AG09319 (cell line): ENCODE measurements around the gene ACTRT2.

Experiments used
- DNase-seq: peaks from one replicate; pipeline ENCODE4 v3.0.0-alpha.2; 2010; ENCODE audit warnings: low read depth; ENCODE audit errors: extremely low read depth
- CTCF ChIP-seq: IDR thresholded peaks from 2 replicates; pipeline ENCODE4 v1.5.1; 2011; ENCODE audit warnings: low read depth, mild to moderate bottlenecking, inconsistent platforms, low read length, moderate library complexity

Gene ACTRT2

GRCh38 chr1:3020263-3020909 lies 881 bp upstream of the ACTRT2 start:
- no peak for DNase-seq
- no peak for TF ChIP-seq CTCF

- DNase-seq: no peak
- TF ChIP-seq CTCF: no peak
Observed at GRCh38 chr1:3021801-3022401, 634 bp downstream of the ACTRT2 start.

- no peak for TF ChIP-seq CTCF
- no peak for DNase-seq
Observed at GRCh38 chr1:3022511-3022973, 1.3 kb downstream of the ACTRT2 start.

GRCh38 chr1:3022976-3023375 lies 1.7 kb downstream of the ACTRT2 start:
- no peak for TF ChIP-seq CTCF
- DNase-seq: no peak

GRCh38 chr1:3024019-3024418 lies 2.8 kb downstream of the ACTRT2 start:
- DNase-seq: no peak
- TF ChIP-seq CTCF: no peak

GRCh38 chr1:3024588-3024987 lies 3.3 kb downstream of the ACTRT2 start:
- no peak for TF ChIP-seq CTCF
- DNase-seq: no peak

- no peak for TF ChIP-seq CTCF
- DNase-seq: no peak
Observed at GRCh38 chr1:3026124-3026523, 4.9 kb downstream of the ACTRT2 start.
